OCI-M2 (cell line): ENCODE results near the gene MAGEB6.
"Not testable (repeated sequence)": the region's sequence is repeated elsewhere in the genome, so short reads cannot be mapped to it uniquely, and the experiment has no call there.

ENCODE experiments used
- DNase-seq: peaks from one replicate; lab custom pipeline; 2025; ENCODE audit not compliant: unreplicated experiment; lab: John Stamatoyannopoulos, UW

MAGEB6 gene

GRCh38 chrX:26192204-26192603 lies at the start of gene MAGEB6:
Gene MAGEB6 (plus strand): TSS chrX:26192440. CDS start chrX:26193847, 1,407 bp downstream.
- DNase-seq = no peak

GRCh38 chrX:26146024-26146423 lies 46.2 kb upstream of the MAGEB6 start:
- DNase-seq = no peak

GRCh38 chrX:26160301-26160700 lies 31.9 kb upstream of the MAGEB6 start, which contains the start of gene MAGEB6B:
Gene MAGEB6B (plus strand): TSS chrX:26160601. CDS start chrX:26160601, 0 bp downstream.
- DNase-seq = no peak

- DNase-seq = no peak
These were observed 11.3 kb downstream of the MAGEB6 start for GRCh38 chrX:26203561-26203960.

GRCh38 chrX:26204717-26205116 lies 12.5 kb downstream of the MAGEB6 start:
- DNase-seq = not testable (repeated sequence)

- no peak for DNase-seq
These were observed 15.8 kb downstream of the MAGEB6 start for GRCh38 chrX:26208012-26208411.

- no peak for DNase-seq
These were observed 23.6 kb downstream of the MAGEB6 start, which contains the start of gene MAGEB5 for GRCh38 chrX:26215869-26216268. Gene MAGEB5 (plus strand): TSS chrX:26216169. CDS start chrX:26217302, 1,133 bp downstream.

GRCh38 chrX:26219351-26219750 lies 27.1 kb downstream of the MAGEB6 start:
- no peak for DNase-seq

GRCh38 chrX:26234177-26234576 lies 41.9 kb downstream of the MAGEB6 start:
- DNase-seq = no peak
